Measurements from ENCODE around the gene MGAT4D.

GRCh38 chr4:140469791-140470733 lies 28.0 kb downstream of the MGAT4D start:
- TF ChIP-seq, protein P1, sequence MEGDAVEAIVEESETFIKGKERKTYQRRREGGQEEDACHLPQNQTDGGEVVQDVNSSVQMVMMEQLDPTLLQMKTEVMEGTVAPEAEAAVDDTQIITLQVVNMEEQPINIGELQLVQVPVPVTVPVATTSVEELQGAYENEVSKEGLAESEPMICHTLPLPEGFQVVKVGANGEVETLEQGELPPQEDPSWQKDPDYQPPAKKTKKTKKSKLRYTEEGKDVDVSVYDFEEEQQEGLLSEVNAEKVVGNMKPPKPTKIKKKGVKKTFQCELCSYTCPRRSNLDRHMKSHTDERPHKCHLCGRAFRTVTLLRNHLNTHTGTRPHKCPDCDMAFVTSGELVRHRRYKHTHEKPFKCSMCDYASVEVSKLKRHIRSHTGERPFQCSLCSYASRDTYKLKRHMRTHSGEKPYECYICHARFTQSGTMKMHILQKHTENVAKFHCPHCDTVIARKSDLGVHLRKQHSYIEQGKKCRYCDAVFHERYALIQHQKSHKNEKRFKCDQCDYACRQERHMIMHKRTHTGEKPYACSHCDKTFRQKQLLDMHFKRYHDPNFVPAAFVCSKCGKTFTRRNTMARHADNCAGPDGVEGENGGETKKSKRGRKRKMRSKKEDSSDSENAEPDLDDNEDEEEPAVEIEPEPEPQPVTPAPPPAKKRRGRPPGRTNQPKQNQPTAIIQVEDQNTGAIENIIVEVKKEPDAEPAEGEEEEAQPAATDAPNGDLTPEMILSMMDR (IDR thresholded peaks at IDR 0.05): no peak
- TF ChIP-seq POLR2A (IDR thresholded peaks at IDR 0.05) (no peak), POLR2AphosphoS5 (IDR thresholded peaks at IDR 0.05) (no peak)
